HL-60 (cell line): ENCODE measurements around the gene ASCL2.

ENCODE experiments used
- DNase-seq, 2 experiments: peaks; one replicate each; pipeline ENCODE4 v3.0.0-alpha.2; 2010 to 2020; ENCODE audit warnings: low read depth in 1 of 2, low spot score in 1 of 2
- H3K27ac ChIP-seq: fragments of 250-450 bp; sonication (Bioruptor Pico); replicated peaks from 2 replicates; pipeline ENCODE4 v1.5.1; 2020; ENCODE audit warnings: mild to moderate bottlenecking, moderate library complexity
- H3K27me3 ChIP-seq: fragments of 250-450 bp; sonication (Bioruptor Pico); 2 replicates; pipeline ENCODE4 v1.5.1; 2021; ENCODE audit warnings: mild to moderate bottlenecking, moderate library complexity; ENCODE audit not compliant: insufficient read depth, poor library complexity, severe bottlenecking
- H3K4me3 ChIP-seq: replicated peaks from 2 replicates; pipeline ENCODE4 v1.5.1; 2011; ENCODE audit warnings: mild to moderate bottlenecking, control low read depth, low read length; ENCODE audit not compliant: insufficient read depth
- GABPA ChIP-seq: IDR thresholded peaks from 2 replicates; pipeline ENCODE4 v1.6.1; 2012; ENCODE audit warnings: low read depth
- POLR2AphosphoS5 ChIP-seq: IDR thresholded peaks from 2 replicates; pipeline ENCODE4 v1.6.1; 2012; ENCODE audit warnings: low read depth
- SPI1 ChIP-seq: IDR thresholded peaks from 2 replicates; pipeline ENCODE4 v1.6.1; 2012; ENCODE audit warnings: low read depth, mild to moderate bottlenecking, borderline replicate concordance
- TF ChIP-seq, protein P1 (sequence below): IDR thresholded peaks from one replicate; pipeline ENCODE4 v1.5.1; 2011; ENCODE audit warnings: low read length, control low read depth, inconsistent platforms; ENCODE audit not compliant: insufficient read depth
- TF ChIP-seq, protein P2 (sequence below): IDR thresholded peaks from 2 replicates; pipeline ENCODE4 v1.6.1; 2012; ENCODE audit warnings: low read depth; ENCODE audit not compliant: insufficient replicate concordance

The ASCL2 gene

DNA sequence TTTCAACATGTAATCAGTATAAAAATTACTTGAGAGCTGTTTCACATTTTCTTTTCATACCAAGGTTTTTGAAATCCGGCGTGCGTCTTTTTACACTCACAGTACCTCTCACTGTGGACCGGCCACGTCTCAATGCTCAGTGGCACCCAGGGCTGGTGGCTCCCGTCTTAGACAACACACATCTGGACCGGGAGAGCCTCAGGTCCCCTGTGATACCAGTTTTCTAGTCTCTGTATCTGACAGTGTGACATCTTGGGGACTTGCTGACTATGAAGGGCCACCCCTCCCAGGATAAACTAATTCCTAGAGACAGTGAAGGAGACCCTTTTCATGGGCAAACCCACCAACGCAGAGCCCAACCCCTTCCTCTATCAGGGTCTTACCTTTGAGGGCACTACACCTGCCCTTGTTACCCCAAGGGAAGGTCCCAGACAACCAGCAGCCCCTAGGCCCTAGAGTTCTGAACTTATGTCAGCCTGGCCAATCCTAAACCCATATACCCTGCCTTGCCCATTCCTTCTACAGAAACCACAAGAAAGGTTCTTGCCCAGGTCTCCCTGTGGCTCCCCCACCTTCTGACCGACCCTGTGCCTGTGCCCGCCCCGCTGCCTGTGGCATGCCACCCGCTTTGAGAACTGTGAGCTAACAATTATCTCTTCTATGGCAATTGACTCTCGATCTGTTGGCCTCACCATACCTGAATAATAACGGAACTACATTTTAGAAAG, 6.1 kb upstream of the ASCL2 start:
- Histone ChIP-seq H3K27ac (no peak overlapping the region), H3K4me3 (no peak overlapping the region), H3K27me3 (peaks cover 9% of the 10 kb centered on the region)
- DNase-seq: no peak
- TF ChIP-seq SPI1 (no peak), GABPA (no peak), POLR2AphosphoS5 (no peak)
- TF ChIP-seq, protein P1, sequence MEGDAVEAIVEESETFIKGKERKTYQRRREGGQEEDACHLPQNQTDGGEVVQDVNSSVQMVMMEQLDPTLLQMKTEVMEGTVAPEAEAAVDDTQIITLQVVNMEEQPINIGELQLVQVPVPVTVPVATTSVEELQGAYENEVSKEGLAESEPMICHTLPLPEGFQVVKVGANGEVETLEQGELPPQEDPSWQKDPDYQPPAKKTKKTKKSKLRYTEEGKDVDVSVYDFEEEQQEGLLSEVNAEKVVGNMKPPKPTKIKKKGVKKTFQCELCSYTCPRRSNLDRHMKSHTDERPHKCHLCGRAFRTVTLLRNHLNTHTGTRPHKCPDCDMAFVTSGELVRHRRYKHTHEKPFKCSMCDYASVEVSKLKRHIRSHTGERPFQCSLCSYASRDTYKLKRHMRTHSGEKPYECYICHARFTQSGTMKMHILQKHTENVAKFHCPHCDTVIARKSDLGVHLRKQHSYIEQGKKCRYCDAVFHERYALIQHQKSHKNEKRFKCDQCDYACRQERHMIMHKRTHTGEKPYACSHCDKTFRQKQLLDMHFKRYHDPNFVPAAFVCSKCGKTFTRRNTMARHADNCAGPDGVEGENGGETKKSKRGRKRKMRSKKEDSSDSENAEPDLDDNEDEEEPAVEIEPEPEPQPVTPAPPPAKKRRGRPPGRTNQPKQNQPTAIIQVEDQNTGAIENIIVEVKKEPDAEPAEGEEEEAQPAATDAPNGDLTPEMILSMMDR: no peak
- TF ChIP-seq, protein P2, sequence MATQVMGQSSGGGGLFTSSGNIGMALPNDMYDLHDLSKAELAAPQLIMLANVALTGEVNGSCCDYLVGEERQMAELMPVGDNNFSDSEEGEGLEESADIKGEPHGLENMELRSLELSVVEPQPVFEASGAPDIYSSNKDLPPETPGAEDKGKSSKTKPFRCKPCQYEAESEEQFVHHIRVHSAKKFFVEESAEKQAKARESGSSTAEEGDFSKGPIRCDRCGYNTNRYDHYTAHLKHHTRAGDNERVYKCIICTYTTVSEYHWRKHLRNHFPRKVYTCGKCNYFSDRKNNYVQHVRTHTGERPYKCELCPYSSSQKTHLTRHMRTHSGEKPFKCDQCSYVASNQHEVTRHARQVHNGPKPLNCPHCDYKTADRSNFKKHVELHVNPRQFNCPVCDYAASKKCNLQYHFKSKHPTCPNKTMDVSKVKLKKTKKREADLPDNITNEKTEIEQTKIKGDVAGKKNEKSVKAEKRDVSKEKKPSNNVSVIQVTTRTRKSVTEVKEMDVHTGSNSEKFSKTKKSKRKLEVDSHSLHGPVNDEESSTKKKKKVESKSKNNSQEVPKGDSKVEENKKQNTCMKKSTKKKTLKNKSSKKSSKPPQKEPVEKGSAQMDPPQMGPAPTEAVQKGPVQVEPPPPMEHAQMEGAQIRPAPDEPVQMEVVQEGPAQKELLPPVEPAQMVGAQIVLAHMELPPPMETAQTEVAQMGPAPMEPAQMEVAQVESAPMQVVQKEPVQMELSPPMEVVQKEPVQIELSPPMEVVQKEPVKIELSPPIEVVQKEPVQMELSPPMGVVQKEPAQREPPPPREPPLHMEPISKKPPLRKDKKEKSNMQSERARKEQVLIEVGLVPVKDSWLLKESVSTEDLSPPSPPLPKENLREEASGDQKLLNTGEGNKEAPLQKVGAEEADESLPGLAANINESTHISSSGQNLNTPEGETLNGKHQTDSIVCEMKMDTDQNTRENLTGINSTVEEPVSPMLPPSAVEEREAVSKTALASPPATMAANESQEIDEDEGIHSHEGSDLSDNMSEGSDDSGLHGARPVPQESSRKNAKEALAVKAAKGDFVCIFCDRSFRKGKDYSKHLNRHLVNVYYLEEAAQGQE: no peak

DNA sequence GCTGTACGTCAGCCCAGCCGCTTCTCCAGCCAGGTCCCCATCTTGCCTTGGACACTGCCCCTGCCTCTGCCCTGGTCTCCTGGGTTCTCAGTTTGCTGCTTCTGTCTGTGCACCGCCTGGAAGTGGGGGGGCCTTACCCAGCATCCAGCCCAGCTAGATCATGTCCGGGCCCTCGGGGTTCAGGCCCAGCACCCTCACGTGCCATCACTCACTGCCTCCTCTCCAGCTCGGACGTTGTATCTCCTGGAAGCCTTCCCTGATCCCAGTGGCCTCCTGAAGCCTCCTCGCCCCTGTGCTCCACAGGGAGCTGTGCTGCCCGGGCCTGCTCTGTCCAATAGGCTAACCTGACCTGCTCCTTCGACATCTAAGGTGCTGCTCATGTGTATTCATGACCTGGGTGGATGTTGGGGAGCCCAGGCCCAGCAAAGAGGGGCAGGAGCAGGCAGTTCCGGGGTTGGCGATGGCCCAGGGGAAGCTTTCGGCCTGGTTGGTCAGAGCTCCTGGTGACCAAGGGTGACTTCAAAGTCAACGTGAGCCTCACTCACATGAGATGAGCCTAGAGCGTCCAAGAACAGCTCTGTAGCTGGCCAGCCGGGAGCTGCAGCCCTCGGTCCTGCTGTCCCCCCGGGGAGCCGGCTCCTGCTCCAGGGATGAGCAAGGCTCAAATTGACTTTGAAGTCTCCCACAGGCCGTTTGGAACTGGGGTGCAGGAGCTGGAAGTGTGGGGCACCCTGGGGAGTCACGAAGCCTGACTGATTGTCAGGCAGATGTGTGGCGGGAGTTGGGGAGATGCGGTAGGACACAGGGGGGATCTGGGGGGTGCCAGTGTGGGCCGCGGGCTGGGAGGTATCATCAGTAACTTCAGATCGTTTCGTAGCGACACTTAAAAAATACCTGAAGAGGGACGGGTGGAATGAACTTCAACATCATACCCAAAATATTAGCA, 5.2 kb upstream of the ASCL2 start:
- H3K4me3 ChIP-seq: no peak overlapping the region
- peaks cover 17% of the 10 kb centered on the region for H3K27me3 ChIP-seq

DNA sequence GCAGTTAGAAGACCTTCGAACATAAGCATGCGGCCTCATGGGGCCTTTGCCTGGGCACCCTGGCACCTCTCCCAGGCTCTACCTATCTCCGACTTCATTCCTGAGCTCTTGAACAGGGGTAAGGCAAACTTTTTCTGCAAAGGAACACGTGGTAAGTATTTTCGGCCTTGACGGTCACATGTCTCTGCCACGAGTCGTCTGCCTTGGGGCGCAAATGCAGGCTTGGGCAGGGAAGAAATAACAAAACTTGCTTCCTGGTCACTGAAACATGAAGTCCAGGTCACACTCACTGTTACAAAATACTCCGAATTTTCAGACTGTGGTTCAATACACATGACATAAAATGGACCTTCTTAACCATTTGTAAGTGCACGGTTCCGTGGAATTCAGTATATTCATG, 3.4 kb upstream of the ASCL2 start:
- no peak for DNase-seq
- TF ChIP-seq GABPA: no peak
- TF ChIP-seq, protein P2: no peak
- TF ChIP-seq POLR2AphosphoS5: no peak
- TF ChIP-seq SPI1: no peak
- TF ChIP-seq, protein P1: no peak
- Histone ChIP-seq H3K27ac (no peak overlapping the region), H3K4me3 (no peak overlapping the region), H3K27me3 (peaks cover 19% of the 10 kb centered on the region)

More for the DNA sequence above, 5.2 kb upstream of the ASCL2 start:
- no peak for DNase-seq
- H3K27ac ChIP-seq: no peak overlapping the region
- TF ChIP-seq, protein P1: no peak
- TF ChIP-seq, protein P2: no peak
- TF ChIP-seq POLR2AphosphoS5 (no peak), GABPA (no peak), SPI1 (no peak)
